IPS DF 4.7 (cell line): ENCODE results near the gene HSPA12B.

Experiments used
- DNase-seq: peaks from one replicate; pipeline ENCODE4 v3.0.0-alpha.2; 2013; ENCODE audit warnings: low spot score; ENCODE audit errors: extremely low read depth

The HSPA12B gene

DNA sequence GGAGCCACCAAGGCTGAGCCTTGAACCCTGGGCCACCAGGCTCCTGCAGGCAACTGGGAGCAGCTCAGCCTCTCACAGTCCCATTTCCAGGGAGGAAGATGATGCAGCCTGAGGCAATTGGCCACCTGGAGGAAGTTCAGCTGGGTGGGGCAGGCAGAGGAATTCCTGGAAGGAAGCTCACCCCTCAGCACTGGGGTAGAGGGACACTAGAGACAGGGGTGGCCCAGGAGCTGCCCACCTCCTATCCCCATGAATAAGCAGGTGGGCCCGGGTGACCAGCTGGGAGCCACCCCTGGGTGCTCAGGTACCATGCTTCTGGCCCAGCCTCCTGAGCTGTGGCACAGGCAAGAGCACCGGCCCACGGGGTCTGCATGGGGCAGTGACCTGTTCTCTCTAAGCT lies 3.6 kb upstream of the HSPA12B start:
- DNase-seq, result no peak

DNA sequence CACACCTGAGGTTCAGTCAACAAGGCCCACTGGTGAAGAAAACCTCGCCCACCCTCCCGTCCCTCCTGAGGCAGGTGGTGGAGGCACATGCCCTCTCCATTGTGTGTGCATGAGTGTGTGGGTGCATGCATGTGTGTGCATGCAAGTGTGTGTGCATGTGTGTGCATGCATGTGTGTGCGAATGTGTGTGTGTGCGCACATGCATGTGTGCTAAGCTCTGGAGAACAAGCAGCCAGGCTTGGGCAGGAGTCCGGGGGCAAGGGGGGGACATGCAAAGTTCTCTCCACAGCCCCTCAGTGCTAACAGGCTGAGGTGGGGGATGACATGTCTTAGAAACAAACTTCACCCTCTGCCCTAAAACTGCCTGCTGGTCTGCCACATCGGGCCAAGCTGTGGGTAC lies 3.1 kb upstream of the HSPA12B start:
- DNase-seq, result no peak

DNA sequence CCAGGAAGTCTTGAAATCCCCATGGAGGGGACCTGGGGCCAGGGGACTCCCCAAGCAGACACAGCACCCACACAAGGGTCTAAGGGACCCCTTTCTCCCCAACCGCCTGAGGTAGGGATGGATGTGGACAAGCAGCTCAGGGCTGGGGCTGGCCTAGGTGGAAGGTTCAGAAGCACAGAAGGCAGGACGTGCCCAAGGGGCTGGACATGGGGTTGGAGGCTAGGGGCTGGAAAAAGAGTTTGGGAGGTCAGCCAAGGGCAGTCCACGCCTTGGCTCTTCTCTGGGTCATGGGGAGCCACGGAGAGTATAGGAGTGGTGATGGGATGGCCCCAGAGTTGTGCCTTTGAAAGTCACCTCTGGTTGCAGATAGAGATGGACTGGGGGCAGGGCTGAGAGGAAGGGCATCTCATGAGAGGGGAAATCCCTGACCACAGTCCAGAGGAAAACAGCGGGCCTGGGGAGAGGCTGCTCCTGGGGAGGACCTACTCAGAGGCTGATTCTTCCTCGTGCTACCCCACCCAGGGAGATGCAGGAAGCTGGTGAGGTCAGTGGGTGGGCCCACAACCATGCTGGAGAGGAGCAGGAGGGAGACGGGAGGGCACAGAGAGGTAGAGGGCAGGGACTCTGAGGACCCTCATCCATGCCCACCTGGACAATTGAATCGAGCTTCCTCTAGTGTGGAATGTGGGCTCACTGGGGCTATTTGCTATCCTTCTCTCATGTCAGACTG lies 2.5 kb upstream of the HSPA12B start:
- DNase-seq, result no peak

DNA sequence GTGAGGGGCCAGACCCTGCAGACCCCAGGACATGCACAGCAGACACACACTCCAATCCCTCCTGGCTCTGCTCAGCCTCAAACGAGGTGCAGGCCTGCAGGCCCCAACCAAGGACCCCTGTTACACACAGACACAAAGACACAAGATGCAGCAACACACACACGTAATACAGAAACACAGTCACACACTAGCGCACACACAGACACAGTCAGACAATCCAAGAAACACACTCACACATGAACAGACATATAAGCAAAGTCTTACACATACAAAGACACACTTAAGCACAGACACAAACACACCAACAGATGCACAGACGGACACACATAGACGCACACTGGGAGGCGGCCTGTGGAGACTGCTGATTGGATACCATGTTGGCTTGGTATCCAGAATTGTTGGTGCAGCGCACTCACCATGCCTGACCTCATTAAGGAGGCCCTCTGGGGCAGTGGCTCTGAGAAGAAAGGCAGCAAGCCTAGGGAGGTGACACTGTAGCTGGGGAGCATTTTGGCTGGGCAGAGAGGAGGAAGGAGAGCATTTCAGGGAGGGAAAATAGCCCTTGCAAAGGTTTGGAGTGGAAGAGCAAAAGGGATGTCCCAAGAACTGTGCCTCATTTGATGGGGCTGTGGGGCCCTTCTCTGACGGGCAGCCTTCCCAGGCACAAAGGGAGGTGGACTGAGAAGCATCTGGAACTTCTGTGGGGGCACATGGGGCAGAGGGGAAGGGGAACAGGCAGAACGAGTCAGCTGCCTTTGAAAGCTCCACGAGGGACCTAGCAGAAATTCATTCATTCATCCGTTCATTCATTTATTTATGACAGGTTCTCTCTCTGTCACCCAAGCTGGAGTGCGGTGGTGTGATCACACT lies 1.4 kb upstream of the HSPA12B start:
- no peak for DNase-seq

DNA sequence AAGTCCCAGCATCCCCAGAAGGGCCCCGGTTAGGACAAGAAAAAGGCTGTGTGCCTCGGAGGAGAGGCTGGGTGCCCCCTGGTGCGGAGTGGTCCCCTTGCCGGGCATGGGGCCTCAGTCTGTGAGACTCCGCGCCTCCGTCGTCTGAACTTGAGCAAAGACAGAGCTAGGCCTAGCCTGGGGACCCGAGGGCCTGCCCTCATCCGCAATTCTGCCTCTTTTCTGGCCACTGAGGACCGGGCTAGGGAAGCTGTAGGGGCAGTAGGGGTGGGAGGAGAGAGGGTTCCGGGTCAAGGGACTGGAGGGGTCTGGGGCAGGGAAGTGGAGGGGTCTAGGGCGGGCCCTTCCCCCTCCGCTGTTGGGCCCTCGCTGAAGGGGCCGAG lies 550 bp upstream of the HSPA12B start:
- DNase-seq, result no peak

DNA sequence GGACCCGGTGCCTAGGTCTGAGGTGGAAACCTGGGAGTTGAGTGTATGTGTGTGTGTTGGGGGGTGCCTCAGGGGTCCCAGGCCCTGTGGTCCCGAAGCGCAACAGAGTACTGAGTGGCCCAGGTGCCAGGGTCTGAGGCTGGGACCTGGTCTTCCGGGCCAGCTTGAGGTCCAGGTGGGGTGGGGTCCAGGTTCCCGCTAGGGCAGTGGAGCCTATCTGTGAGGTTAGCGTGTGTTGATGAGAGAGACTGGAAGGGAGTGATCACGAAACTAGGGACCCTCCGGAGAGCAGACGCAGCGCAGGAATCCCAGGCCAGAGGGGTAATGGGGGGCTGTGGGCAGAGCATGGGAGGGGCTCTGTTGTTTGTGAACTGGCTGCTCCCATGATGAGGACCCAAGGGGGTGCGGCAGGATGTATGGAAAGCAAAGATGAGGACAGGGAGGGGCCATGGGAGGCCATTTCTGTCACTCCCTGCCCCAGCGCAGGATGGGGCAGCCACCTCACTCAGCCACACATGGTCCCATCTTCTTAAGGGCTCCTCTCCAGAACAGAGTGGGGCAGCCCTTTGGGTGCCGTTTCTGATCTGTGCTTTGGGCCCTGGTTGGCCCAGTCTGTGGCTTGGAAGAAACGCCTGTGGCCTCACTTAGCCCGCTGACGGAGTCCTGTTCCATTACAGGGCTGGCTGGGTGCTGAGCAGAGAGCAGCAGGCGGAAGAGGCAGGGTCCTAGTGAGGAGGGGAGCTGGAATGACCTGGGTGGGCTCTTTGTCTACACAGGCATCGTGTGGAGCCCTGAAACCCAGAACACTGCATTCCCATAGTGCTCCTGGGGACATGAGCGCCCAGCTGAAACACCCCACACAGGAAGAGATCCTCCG lies 872 bp downstream of the HSPA12B start:
- DNase-seq, result no peak

DNA sequence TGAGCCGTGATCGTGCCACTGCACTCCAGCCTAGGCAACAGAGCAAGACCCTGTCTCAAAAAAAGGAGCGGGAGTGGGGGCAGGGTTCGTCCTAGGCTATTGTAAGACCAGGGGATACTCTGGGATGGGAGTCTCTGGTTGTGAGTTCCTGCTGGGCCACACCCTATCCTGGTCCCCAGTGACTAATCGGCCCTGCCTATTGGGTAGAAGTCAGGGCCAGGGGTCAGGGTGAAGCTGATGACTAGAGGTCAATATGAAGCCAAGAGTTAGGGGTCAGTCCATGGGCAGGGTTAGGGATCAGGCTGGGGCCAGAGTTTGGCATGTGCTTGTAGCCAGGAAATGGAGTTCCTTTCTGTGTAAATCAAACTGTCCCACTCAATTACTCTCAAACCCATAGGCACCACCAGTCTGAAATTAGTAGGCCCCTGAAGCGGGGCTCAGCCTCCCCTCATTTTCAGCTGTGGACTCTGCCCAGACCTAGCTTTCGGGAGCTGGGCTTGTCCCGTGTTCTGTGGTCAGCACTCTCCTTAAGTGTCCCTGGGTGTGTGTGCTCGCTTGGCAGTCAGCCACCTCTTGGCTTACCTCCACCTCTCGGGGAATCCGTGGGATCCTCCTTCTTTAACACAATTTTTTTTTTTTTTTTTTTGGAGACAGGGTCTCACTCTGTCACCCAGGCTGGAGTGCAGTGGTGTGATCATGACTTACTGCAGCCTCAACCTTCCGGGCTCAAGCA lies 1.8 kb downstream of the HSPA12B start:
- no peak for DNase-seq

DNA sequence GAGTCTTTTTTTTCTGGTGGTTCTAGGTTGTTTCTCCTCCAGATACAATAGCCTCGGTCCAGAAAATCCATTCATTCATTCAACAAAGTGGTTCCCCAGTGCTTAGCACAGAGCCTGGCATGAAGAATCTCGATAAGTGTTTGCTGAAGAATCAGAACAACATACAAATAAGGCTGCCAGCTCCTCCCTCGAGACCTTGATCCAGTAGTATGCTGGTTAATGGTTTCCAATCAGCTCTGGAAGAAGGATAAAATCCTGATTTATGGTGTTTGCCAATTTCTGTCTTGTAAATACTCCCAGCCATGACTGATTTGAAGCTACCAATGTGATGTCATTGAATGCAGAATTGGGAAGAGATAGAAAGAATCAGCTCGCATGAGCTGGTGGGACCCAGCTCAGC lies 3.3 kb downstream of the HSPA12B start:
- no peak for DNase-seq

DNA sequence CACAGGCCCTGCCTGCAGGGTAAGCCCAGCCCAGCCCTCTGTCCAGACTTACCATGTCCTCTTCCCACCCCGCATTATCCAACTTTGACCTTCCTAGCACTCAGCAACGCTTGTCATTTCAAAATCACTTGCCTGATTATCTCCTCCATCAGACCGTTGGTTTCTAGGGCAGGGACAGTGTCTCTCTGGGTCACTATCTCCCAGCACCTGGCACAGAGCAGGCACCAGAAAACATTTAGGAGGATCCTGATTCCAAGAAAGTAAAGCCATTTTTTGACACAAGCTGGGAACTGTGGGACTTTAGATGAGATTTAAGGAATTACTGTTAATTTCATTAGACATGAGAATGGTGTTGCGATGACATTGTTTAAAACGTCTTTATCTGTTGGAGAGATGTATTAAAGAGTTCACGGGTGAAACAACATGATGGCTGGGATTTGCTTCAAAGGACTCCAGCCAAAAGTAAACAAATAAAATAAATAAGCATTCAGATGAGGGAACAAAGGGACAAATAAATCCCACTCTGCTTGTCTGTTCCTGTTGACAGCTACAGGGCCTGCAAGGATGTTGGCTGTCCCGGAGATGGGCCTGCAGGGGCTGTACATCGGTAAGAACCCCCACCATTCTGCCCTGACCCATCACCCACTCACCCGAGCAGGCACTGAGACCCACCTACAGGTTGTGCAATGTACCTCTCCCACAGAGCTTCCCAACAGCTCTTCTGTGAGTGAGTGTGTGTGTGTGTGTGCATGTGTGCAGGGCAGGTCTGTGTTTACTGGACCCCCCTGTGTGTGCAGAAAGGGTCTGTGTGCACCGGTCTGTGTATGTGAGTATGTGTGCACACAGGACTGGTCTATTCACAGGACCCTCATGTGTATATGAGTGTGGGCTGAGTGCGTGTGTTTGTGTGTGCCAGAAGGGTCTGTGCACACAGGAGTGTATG lies 5.9 kb downstream of the HSPA12B start:
- no peak for DNase-seq

DNA sequence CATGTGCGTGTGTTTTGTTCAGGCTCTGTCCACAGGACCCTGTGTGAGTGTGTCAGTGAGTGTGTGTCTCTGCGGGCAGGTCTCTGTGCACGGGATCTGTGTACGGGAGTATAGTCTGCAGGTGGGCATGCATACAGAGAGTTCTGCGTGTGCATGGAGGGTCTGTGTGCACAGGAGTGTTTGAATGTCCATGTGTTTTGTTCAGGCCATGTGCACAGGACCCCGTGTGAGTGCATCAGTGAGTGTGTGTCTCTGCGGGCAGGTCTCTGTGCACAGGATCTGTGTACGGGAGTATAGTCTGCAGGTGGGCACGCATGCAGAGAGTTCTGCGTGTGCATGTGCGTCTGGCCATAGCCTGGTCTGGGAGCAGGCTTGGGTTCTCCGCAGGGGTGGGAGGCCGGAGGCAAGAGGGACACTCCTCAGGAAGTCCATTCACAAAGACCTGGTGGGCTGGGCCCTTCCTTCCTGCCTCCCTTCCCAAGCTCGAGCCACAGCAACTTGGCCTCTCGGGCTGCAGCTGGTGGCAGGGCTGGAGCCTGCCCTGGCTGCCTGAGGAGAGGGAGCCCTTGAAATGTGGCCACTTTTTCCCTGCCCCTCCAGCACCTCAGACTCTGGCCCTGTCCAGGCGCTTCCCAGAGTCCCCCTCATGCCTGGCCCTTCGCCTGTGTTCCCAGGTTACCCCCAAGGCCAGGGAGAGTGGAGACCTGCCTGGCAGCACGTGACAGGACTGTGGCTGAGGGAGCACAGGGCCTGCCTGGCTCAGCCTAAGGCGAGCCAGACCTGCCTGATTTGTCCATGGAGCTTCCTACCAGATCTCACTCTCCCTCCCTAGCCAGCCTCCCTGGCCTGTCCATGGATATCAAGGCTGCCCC lies 6.8 kb downstream of the HSPA12B start:
- DNase-seq, result no peak

DNA sequence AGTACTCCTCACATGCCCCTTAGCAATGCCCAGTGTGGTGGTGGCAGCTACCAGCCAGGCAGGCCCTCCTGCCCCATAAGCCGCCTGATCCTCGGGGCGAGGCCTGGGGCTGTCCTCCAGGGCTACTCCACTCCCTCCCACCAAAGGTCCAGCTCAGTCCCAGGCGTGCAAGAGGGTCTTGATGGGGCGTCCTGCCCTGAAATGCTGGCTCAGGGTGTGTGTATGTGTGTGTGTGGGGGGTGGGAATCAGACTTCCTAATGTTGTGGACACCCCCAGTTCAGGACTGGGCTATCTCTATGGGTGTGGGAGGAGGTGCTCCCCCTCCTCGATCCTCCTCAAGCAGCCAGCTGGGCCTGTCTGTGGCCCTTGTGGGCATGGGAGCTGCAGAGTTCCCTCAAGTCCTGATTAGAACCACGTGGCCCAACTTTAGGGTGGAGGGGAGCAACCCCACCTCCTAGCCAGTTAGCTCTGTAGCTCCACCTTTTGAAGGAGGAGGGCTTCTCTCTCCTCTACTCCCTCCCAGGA lies 7.5 kb downstream of the HSPA12B start:
- DNase-seq, result no peak

DNA sequence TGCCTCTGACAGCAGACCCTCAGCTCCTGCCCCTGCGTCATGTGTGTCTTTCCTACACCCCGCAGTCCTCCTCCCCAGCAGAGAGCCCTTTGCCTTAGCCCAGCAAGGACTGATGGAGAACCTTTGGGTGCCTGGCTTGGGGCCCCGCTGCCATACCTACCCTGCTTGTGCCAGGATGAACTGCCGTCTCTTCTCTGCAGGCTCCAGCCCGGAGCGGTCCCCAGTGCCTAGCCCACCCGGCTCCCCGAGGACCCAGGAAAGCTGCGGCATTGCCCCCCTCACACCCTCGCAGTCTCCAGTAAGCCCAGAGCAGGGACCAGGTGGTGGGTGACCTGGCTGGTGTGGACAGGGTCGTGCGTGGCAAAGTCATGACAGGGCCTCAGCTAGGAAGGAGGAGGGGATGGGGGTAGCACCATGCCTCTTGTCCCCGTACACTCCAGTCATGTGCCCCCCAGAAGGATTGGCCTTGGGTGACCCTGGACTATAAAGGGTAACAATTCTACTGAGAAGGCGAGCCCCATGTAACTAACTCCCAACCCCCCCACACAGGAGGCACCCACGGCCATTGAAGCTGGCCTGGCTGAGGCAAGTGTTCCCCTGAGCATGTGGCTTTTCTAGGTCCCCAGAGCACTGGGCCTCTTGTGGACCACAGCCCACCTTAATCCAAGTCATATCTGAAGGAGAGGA lies 8.3 kb downstream of the HSPA12B start:
- DNase-seq, result no peak

DNA sequence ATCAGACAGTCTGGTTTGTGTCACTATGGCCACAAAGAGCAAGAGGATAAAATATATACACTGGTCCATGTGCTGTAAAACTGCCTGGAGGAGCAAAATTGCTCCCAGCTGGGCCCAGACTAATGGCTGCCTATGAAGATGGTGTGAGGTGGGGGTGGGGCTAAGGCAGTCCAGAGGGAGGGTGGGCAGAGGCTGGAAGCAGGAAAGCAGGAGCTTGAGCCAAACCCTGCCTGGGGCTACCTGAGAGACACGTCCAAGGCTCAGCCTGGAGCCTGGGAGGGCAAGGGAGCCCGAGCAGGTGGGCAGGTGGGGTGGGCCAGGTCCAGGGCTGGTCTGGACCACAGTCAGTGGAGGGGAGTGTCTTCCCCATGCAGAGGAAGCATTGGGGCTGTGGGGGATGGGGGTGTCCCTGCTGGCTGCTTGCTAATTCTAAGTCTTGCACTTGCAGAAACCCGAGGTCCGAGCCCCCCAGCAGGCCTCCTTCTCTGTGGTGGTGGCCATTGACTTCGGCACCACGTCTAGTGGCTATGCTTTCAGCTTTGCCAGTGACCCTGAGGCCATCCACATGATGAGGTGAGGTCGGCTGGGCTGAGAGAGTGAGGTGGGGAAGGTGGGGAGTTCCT lies 9.5 kb downstream of the HSPA12B start:
- DNase-seq, result no peak

DNA sequence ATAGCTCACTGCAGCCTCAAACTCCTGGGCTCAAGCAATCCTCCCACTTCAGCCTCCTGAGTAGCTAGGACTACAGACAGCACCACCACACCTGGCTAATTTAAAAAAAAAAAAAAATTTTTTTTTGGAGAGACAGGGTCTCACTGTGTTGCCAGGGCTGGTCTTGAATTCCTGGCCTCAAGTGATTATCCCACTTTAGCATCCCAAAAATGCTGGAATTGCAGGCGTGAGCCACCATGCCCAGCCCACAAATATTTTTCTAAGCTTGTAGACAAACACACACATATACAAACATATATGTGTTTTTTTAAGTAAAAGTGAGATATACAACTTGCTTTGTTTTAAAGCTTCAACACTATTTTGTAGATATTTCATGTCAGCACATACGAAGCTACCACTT lies 10.8 kb downstream of the HSPA12B start:
- no peak for DNase-seq

DNA sequence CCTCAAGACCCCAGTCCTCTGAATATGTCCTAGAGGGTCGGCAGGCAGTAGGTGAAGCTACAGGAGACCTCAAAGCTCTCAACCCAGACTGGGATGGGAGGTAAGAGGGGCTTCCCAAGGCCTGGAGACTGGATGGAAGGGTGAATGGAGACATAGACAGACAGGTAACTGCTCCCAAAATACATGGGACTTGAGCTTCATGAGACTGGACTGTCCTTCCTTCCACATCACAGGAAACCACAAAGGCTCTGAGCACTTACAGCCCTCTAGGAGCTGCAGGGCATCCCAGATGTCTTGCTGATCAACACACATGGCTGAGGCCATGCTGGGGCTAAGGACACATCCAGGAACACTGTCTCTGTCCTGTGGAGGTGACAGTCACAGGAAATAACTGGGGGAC lies 11.6 kb downstream of the HSPA12B start:
- no peak for DNase-seq

DNA sequence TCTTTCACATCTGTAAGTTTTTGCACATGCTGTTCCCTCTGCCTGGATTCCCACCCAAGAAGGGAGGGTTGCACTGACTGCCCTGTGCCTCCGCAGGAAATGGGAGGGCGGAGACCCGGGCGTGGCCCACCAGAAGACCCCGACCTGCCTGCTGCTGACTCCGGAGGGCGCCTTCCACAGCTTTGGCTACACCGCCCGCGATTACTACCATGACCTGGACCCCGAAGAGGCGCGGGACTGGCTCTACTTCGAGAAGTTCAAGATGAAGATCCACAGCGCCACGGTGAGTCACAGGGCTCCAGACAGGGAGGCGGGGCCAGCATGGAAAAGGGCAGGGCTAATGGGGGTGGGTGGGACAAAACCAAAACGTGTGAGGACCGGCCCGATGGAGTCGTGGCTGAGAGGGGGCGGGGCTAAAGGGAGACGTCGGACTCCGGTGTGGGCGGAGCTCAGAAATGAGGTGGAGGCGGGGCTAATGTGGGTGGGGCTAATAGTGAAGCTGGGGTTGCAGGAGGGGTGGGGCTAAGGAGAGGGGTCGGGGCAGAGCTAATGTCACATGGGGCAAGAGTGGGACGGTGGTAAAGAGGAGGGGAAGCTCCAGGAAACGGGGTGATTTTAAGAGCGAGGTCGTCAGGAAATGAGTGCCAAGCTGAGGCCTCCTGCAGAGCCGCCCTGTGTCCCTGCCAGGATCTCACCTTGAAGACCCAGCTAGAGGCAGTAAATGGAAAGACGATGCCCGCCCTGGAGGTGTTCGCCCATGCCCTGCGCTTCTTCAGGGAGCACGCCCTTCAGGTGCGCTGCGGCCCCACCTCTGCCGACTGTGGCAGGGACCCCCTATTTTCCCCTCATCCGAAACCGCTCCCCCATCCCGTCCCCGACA lies 12.6 kb downstream of the HSPA12B start:
- DNase-seq, result peak; percentile 69

DNA sequence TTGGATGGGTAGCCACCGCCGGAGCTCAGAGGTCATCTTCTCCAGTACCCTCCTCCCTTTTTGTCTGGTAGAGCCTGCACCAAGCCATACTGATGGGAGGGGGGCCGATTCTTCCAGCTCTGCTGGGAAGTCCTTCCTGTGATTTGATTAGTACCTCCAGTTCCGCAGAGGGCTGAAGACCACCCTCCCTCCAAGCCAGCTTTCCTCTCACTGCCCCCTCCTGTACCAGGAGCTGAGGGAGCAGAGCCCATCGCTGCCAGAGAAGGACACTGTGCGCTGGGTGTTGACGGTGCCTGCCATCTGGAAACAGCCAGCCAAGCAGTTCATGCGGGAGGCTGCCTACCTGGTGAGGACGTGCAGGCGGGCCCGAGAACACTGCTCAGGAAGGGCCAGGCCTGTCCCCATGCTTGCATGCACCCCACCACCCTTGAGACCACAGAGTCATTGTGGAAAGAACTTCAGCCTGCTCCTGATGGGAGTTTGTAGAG lies 13.2 kb downstream of the HSPA12B start:
- no peak for DNase-seq
